Activated CD4-positive, alpha-beta T cell treated with anti-CD3 and anti-CD28 coated beads, Interleukin-2, amount 50 U/mL, for 24 hours (primary cell): ENCODE results near the gene KCNMA1.

Experiments used
- DNase-seq, 2 donors: peaks; one replicate each; pipeline ENCODE4 v3.0.0-alpha.2; 2020; ENCODE audit warnings: low read depth in 1 of 2, low spot score in 1 of 2

KCNMA1 gene

DNA sequence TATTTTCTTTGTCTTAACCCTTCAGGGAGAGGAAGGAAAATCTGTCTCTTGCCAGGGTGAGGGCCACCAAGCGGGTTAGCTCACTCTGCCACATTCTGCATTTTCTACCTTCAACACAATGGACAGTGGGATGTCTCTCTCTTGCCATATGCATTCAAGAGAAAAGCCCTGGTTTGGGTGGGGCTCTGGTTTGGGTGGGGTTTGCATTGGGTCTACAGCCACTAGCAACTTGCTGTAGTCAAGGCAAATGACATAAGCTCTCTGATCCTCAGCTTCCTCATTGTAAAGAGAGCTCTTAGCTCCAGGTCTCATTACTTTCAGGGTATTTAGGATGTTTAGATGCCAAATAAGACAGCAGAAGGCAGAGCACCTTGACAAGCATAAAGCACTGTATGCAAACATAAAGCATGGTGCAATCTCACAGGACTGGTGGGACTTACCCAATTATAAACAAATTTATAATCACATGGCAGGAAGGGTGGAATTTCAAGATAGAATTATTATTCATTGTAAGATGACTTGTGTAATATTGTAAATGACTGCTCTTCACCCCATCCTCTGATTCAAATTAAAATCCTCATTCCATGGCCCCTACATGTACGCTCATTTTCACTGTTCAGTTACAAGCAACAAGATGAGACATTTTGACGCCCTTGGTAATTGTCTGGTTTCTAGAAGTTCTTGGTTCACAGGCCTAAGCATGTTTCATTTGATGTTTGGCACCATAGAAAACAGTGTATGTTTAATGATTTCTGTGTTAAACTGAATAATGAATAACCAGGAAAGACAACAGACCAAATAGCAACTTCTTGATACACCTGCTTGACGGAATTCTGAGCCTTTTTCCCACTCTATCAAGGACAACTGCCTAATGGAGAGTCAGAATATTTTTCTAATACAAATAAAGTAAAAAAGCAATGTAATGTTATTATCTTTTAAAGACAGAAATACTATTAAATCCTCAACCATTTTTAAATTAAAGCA lies 258.9 kb downstream of the KCNMA1 start:
- no peak for DNase-seq

DNA sequence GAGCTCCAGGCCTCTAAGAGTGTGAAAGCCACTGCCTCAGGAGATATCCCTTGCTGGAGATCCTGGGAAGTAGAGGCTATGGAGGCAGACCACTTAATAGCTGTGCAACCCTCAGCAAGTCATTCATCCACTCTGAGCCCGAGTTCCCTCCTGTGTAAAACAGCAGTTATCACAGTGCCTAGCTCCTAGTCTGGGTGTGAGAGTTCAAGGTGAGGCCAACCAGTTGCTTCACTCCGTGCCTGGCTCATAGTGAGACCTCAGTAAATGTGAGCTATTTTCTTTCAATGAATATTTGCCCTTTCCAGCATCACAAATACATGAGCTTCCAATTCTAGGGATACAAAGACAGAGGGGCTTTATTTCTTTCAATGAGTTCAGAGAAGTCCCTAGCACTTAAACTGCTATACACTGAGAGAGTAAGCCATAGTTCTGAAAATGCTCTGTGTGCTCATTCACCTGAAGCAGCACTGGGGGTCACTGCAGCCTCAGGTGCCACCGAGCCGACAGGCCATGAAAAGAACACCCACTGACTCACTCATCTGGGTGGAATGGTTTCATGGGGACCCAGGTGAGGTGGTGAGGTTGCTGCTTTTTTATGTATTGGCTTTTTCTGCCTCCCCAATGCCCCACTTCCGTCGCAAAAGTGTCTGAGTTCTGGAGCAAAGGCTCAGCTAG lies 259.8 kb downstream of the KCNMA1 start:
- no peak for DNase-seq

DNA sequence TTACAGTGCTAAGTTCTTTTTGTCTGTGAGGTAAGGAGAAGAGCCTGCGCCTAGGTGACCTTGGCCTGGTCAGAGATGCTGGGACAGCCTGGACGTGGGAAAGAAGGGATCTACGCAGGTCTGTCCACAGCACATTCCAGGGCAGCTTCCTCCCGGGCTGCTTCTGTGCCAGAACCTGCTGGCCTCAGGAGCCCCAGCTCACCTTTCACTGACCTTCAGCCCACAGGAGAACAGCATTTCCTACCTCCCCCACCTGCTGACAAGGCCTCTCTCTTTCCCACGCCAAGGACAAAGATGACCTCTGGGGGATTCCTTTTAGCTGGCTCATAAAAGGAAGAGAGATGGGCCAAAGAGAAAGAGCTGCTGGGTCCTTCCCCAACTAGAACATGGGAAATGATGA lies 260.6 kb downstream of the KCNMA1 start:
- DNase-seq = no peak

DNA sequence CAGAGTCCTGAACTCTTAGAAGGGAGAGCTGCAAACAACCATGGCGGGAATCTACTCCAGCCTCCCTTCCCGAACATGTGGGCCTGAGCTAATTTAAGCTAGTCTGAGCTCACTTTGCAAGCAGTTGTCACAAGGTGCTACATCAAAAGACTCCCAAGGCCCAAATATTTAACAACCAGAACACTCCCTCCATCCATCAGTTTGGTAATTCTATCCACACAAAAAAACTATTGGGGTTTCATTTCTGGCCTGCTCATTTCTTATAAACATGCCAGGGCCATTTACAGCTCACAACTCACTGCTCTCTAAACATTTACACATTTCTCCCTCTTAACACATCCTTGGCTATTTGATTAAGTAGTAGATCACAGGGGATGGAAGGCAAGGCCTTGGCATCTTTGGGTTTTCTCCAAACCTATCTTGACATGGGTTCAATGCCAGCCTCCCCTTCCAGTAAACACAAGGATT lies 263.4 kb downstream of the KCNMA1 start:
- DNase-seq = no peak

DNA sequence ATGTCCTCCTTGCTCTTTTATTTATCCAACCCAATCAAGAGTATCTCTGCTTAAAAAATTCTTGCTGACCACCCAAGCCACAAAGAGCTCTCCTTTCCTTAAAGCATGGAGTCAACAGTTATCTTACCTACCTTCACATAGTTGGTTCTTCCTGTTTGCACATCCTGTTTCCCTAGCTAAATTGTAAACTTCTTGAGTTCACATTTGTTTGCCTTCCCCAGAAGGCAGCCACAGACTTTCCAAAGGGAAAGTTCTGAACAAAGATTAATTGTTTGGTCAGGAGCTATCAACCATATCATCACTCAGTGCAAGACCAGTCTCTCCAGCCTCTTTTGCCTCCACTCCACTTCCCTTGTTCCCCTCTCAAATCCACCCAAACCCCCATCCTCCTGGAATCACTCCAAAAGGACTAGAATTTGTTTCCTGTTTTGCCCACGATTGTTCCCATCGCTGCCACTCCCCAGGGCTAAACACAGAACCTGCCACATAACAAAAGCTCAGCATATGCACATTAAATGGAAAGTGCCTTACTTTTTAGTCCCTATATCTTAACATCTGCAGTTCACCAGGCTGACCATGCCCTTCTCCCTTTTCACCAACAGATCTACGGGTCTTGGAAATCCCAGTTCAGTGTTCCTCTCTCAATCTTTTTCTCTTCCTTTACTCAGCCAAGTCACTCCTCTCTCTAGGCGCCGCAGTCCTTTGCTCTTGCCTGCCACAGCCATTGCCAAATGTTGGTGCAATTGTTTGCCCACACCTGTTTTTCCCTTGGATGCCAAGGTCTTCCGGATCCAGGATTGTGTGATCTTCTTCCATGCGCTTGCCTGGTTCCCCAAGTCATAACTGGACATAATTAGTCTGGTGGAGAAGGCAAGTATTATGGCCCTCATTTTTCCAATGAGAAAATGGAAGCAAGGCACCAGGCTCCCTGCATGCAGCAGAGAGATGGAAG lies 265.5 kb downstream of the KCNMA1 start:
- no peak for DNase-seq

DNA sequence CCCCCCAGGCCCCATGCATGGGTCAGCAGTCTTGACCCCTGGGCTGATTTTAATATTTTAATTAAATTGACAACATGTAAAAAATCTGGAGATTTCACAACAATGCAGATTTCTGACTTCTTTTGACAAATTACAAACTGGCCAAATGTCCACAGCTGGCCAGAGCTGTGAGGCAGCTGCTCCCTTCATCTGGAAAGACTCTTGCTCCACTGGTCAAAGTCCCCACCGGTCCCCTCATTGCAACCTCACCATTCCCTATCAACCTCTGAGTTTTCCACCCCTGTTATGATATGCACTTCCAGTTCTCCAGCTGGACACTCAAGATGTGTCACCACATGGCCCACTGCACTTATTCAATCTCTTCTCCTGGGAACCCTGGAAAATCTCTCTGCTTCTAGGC lies 266.2 kb downstream of the KCNMA1 start:
- no peak for DNase-seq

- DNase-seq = no peak
These were observed 269.6 kb downstream of the KCNMA1 start for GRCh38 chr10:77368006-77368405.

DNA sequence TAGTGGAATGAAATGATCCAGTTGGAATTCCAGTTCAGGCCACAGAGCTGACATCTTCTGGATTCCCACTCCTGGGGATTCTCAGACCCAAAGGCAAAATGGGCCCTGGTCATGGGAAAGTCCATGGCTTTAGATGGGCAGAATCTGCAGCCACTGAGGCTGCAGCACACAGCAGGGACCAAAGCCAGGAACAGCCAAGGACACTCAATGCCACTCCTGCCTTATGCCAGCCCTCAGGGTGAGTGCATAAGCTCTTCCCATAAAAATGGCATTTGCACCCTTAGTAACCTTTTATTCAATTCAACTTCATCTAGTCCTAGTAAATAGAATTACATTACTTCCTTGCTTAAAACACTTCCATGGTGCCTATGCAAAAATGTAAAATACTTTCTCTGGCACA lies 274.4 kb downstream of the KCNMA1 start:
- no peak for DNase-seq

DNA sequence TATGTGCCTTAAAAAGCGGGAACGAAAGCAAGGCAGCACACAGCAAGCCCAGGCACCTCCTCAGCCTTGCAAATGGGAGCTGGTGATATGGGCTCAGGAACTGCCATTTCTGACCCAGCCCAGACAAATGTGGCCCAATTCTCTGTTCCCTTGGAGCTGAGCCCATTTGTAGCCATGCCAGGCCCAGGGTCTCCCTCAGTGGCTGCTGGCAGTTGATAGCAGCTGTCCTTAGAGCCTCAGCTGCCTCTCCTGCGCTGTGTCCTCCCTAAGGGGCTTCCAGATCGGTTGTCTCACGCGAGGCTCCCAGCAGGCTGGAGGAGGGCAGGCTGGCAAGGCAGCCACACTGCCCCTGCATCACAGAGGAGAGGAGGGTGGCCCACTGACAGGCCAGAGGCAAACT lies 275.8 kb downstream of the KCNMA1 start:
- no peak for DNase-seq

- DNase-seq = no peak
These were observed 276.2 kb downstream of the KCNMA1 start for GRCh38 chr10:77361426-77361825.

- no peak for DNase-seq
These were observed 276.8 kb downstream of the KCNMA1 start for GRCh38 chr10:77360835-77361234.

DNA sequence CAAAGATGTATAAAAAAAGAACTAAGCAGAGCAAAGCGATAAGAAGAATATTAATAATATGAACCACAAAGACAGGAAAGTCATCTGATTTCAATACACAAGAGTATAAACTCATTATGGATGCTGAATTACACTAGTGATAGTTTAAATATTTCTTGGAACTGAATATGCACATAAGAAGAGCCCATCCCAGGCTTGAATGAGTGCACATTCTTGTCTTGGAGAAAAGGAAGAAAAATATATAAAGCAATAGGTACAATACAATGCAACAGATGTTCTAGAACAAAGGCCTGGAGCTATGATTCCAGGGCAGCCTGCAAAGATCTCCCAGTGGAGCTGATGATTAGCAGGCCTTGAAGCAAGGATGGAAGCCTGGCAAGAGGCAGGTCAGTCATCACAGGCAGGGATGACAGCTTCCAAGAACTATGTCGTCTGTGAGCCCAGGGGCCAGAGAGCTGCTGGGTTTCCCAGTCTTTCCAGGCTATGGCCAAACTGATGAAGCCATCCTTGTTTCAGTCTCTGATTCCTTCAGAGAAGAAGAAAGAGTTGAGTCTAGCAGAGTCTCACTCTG lies 277.6 kb downstream of the KCNMA1 start:
- no peak for DNase-seq

- DNase-seq = no peak
These were observed 278.3 kb downstream of the KCNMA1 start for GRCh38 chr10:77359287-77359691.

DNA sequence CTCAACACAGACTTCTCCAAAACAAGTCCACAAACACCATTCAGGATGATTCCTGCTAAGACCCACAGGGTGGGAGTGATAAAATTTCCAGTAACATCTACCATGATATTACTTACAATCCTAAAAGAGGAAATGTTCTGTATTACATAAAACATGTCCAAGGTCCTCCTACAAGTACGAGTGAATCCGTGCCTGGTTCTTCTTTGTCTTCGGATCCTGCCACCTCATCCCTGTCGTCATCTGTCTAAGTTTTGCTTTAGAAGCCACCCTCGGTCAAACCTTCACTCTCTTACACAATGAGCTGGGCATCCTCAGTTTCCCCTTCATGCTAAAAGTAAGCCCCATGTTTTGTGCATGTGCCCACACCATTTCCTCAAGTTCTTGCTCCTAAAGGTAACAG lies 279.0 kb downstream of the KCNMA1 start:
- no peak for DNase-seq

DNA sequence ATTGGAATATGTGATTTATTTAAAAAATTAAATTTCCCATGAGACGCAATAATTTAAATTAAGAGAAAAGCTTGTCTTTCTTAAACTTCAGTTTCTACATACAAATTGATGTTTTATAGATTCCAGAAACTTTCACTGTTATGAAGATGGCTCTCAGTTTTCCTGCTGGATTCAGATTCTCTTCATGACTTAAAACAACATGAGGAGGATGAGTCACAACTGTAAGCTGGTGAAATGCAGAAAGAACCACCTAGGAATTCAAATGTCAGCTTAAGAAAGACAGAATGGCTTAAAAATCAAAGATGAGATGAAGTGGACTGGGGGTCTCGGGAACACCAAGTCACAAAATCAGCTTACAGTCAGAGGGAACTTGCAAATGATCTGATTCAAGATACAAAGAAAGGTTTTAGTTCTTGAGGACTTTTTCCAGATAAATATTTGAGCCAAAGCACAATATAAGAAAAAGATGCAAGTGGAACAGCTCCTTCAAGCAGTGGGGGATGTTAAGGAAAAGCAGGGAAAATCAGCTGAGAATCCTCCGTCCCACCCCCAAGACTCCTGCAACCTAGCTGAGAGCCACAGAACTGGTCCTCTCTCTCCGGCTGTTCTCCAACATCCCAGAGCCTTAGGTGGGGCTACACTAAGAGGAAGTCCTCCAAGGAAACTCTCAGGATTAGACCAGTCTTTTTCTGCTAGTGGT lies 279.8 kb downstream of the KCNMA1 start:
- DNase-seq = no peak

DNA sequence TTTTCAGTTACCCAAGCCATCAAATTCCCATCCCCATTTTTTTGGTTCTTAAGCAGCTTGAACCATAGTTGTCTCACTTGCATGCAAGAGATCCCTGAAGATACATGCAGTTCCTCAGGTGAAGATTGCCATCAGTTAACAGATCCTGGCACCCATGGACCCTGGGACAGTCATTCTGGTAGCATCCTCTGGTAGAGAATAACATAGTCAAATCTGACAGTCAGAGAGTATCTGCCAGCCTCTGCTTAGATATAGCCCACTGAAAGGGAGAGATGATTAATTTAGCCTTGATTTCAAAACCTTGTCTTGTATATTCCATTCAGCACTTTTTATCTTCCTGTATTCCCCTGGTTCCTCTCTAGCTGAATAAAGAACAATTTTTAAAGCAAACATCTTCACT lies 280.4 kb downstream of the KCNMA1 start:
- DNase-seq = no peak

GRCh38 chr10:77355844-77356243 lies 281.8 kb downstream of the KCNMA1 start:
- no peak for DNase-seq

GRCh38 chr10:77351386-77351785 lies 286.2 kb downstream of the KCNMA1 start:
- no peak for DNase-seq

DNA sequence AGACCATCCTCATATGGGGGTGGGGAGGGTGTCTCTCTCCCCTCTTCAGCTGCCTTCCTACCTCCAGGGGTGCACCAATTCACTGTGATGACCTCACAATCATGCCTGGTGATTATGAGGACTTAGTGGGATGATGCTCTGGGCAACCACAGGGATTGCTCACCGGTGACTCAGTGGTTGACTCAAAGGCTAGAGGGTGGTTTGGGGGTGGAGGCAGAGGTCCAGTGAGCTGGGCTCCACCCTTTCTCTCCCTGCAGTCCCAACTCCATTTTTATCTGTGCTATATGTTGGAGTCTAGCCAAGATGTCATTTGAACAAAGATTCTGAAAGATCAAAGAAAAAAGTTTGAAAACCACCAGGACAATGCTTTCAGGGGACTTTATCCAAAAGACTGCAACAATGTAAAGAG lies 286.9 kb downstream of the KCNMA1 start:
- DNase-seq = no peak

- no peak for DNase-seq
These were observed 287.5 kb downstream of the KCNMA1 start for GRCh38 chr10:77350134-77350533.
